ENCODE data around the gene CCDC159.
"Not testable (repeated sequence)": the region's sequence is repeated elsewhere in the genome, so short reads cannot be mapped to it uniquely, and the experiment has no call there.

CCDC159 gene

DNA sequence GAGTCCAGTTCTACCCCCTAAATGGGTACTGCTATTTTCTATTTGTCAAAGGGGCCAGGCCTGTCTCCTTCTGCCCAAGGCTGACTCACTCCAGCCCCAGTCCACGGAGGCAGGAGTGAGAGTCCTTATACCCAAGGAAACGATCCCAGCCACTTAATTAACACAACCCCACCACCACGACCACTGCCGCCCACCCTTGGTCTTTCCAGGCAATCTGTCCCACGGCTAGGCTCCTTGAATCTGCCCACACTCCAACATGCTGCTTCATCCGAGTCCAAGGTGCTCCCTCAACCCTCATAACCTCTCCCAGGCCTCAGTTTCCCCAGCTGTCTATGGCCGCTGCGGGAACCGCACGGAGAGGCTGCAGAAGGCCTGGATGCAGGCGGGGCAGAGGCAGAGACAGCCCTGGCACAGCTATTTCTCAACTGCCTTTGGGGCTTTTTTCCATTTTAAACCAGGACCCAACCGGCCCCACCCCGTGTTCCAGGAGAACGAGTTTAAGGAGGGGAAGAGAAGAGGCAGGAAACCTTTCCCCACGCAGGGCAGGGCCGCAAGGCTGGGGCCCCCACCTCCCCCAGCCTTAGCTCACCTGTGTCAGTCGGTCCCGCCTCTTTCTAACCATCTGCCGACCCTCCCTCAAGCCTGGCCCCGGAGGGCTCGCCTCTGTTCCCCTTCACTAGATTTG lies 7.6 kb upstream of the CCDC159 start:
- no peak for DNase-seq

DNA sequence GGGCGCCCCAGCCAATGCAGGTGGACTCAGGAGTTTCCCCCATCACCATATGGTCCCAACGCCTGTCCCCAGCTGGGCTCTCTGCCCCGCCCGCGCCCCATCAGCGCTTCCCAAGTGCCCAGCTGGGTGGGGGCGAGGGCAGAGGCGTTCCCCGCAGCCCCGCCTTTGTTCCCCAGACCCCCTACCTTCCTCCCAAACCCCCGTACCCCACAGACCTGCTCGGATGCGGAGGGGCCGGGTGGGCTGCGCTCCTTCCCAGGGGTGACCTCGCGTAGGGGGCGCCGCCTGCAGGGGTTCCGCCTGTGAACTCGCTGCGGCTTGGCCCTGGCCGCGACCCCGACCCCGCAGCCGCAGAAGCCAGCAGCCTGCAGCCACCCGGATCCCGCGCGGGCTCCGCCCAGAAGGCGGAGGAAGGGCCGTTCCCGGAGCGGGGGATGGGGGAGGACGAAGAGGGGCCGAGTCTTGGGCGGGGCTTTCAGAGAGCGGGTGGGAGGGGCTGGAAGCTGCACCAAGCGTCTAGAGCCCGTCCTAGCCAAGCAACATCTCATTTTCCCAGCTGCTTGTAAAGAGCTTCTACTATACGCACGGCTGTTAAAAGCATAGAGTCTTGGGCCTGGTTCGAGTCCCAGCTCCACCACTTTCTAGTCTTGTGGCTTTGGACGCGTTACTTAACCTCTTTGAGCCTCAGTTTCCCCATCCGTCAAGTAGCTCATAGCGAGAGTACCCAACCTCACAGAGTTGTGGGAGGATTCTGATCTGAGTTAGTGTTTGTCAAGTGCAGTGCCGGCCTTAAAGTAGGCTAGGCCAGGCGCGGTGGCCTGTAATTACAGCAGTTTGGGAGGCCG lies 6.8 kb upstream of the CCDC159 start, which contains the start of gene RAB3D:
TSS of gene RAB3D (minus strand) at position 404 of the 845 bp plus-strand sequence. CDS start 2,258 bp downstream, outside the sequence.
- DNase-seq, result peak; percentile 73

DNA sequence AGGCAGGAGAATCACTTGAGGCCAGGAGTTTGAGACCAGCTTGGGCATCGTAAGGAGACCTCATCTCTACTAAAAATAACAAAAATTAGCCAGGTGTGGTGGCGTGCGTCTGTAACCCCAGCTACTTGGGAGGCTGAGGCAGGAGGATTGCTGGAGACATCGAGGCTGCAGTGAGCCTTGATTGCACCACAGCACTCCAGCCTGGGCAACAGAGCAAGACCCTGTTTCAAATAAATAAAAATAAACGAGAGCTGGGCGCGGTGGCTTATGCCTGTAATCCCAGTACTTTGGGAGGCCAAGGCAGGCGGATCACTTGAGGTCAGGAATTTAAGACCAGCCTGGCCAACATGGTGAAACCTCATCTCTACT lies 6.2 kb upstream of the CCDC159 start:
- not testable (repeated sequence) for DNase-seq

DNA sequence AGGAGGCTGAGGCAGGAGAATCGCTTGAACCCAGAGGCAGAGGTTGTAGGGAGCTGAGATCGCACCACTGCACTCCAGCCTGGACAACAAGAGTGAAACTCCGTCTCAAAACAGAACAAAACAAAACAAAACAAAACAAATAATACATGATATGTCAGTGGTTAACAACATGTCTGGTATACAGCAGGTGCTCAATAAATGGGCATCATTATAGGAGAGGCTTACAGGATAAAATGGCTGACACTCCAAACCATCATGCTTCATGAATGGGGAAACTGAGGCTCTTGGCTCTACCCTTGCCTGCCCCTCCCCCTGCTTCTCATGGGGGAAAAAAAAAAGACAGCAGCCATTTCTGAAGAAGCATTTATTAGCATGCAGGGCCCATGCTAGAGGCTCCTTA lies 3.9 kb upstream of the CCDC159 start:
- DNase-seq, result no peak

DNA sequence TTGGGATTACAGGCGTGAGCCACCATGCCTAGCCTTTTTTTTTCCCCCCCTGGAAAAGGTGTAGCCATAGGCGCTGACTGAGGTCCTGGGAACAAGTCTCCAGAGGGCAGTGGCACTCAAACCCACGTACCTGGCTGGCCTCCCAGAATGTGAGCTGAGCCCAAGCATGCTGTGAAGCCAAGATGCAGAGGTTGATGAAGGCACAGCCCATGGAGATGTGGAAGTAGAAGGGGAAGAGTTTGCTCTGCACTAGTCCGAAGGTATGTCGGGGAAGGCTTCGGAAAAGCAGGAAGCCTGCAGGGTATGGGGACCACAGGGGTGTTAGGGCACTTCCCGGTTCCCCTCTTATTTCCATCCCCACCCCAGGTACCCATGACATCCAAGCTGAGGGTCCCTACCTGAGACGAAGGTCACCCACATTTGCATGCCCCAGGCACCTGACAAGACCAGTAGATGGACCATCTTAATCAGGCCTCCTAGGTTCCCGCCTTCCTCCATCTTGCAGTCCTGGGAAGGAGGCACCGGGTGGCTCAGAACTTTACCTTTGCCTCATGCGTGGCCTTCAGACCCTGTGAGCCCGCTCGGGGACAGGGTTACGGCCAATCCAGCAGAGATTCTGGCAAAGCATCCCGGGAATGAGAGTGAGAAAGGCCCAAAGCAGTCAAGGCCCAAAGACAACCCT lies 1.1 kb upstream of the CCDC159 start:
- DNase-seq, result no peak

DNA sequence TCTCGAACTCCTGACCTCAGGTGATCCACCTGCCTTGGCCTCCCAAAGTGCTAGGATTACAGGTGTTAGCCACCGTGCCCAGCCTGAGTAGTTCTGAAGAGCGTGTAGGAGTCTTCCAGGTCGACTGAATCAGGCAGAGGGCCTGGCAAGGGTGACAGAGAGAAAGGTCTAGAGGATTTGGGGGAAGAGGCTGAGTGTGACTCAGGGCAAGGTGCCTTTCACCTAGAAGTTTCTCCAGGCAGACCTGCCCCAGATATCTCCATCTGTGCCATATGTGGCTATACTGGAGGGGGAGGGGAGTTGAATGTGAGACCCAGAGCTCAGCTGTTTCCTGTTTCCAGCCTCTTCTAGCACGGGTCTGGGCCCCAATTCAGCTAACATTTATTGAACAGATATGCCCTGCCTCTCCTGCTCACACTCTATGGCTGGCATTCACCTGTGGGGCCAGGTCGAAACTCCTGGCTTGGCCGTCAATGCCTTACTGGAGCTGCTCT lies 1.3 kb downstream of the CCDC159 start:
- no peak for DNase-seq

DNA sequence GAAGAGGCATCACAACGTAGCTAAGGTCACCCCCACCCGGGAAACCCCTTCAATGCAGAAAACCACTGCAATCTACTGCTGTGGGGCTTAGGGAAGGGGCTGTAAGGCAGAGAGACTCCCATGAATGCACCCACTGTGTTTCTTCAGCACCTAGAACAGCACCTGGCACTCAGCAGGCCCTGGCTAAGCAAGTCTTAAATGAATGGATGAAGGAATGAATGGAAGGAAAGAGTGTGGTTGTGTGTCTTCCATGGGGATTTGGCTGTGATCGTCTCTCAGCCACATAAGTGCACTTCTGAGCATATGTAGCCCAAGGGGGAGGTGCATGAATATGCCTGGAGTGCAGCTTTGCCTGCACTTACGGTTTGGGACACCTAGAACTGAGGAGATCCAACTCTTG lies 2.9 kb downstream of the CCDC159 start:
- no peak for DNase-seq

DNA sequence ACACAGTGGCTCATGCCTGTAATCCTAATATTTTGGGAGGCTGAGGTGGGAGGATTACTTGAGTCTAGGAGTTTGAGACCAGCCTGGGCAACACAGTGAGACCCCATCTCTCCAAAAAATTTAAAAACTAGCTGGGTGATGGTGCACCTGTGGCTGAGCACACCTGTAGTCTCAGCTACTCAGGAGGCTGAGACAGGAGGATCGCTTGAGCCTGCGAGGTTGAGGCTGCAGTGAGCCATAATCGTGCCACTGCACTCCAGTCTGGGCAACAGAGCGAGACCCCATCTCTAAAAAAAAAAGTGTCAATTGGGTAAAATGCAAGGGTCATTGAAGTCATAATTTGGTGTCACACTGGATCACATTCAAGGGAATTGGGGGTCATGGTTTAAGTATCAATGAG lies 7.8 kb downstream of the CCDC159 start:
- not testable (repeated sequence) for DNase-seq

DNA sequence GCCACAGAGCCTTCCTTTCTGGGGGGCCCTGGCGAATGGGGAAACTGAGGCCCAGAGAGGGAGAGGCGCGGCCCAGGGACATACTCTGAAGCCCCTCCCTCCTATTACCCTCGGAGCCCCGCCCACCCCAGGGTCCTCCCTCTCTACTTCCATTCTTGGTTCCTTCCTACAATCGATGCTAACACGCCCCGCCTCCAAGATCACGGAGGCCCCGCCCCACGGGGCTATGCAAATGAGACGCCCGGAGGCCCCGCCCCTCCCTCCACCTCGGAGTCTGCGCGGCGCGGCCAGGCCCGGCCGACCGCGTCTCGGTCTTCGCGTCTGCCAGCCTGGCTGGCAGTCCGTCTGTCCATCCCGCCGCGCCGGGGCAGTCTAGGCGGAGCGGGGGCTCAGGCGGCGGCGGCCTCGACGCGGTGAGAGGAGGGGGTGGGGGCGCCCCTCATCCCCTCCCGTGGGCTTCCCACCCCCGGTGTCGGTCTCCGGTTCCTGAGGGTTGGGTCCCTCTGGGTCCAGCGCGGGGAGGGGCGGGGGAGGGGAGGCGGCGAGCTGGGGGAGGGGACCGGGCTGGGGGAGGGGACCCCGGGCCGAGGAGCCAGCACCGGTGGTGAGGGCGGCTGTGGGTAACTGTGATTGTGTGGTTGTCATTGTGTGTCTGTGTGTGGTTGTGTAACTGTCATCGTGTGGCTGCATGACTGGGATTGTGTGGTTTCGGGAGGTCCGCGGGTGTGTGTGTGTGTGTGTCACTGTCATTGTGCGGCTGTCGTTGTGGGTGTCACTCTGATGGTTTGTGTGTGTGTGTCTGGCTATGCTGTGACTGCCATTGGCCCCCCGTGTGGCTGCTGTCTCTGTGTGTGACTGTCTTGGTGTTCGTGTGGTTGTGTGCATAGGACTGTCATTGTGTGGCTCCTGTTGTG lies 9.1 kb downstream of the CCDC159 start, which contains the start of gene PLPPR2:
TSS of gene PLPPR2 (plus strand) at position 273 of the 914 bp plus-strand sequence. CDS start 2,242 bp downstream, outside the sequence.
- peak; percentile 75 for DNase-seq

DNA sequence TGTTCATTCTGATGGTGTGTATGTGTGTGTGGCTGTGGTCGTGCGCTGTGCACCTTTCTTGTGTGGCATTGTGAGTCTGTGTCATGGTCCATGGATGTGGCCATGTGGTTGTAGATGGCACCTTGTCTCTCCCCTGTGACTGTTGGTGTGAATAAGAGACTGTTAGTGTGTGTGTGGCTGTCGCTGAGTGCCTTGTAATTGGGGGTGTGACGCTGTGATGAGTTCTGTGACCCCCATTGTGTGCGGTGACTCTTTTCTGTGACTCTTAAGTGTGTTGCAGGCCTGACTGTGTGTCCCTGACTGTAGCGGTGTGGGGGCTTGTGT lies 9.7 kb downstream of the CCDC159 start:
- no peak for DNase-seq

DNA sequence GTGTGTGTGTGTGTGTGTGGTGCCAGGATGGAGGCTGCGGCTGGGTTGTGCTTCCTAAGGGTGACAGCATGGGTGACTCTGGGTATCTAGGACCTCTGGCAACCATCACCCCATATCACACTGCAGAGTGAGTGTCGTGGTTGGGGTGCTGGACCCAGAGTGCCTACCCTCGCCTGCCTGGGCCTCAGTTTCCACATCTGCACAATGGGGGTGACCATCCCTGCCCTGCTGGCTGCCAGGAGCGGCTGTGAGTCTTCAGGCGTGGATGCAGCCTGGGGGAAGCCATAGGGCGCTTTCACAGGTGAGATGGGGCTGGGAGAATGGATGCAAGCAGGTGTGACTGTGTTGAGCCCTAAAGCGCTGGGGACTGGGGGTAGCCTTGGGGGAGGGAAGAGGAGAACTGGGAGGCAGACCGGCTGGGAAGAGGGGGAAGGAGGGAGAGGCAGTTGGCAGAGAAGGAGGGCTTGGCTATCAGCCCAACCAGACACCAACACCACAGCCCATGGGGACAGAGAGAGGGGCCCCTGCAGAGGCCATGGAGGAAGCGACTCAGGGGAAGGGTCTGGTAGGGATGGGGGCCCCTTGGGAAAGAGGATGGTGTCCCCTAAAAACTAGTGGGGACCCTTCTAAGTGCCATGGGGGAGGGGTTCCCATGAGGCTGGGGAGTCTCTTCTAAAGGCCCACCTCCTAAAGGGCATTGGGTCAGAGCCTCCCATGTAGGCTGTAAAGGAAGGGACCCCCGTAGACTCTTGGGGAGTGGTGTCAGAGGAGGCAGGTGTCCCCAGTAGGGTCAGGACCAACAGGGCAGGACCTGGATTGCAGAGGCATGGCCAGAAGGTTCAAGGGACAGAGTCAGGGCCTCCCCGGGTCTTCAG lies 10.6 kb downstream of the CCDC159 start:
- DNase-seq, result no peak

DNA sequence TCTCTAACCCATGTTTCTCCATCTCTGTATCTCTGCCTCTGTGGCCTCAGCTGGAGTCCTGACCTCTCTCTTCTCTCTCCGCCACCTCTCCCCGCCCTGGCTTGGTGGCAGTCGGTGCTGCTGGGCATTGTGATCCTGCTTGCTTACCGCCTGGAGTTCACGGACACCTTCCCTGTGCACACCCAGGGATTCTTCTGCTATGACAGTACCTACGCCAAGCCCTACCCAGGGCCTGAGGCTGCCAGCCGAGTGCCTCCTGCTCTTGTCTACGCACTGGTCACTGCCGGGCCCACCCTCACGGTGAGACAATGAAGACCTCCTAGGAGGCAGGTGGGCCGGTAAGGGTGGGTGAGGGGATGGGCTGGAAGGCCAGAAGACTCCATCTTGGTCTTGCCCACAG lies 13.1 kb downstream of the CCDC159 start:
- no peak for DNase-seq

DNA sequence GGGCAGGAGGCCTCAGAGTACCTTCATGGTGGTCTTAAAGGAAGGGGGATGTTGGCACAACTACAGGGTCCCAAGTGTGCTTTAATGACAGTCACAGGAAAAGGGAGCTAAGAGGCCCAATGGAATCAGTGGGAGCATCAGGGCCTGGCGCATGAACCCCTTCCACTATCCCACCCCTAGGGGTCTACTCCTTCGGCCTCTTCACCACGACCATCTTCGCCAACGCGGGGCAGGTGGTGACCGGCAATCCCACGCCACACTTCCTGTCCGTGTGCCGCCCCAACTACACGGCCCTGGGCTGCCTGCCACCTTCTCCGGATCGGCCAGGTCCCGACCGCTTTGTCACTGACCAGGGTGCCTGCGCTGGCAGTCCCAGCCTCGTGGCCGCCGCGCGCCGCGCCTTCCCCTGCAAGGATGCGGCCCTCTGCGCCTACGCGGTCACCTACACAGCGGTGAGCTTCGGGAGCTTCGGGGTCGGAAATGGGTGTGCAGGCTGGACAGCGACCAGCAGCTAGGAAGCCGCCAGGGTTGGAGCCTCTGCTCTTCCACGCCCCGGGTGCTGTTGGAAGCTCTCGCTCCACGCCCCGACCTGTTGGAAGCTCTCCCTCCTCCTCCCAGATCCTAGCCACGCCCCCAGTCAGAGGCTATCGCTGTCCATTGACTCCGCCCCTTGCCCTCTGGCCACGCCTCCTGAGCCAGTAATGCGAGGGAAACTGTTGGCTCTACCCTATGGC lies 14.9 kb downstream of the CCDC159 start:
- DNase-seq, result no peak

DNA sequence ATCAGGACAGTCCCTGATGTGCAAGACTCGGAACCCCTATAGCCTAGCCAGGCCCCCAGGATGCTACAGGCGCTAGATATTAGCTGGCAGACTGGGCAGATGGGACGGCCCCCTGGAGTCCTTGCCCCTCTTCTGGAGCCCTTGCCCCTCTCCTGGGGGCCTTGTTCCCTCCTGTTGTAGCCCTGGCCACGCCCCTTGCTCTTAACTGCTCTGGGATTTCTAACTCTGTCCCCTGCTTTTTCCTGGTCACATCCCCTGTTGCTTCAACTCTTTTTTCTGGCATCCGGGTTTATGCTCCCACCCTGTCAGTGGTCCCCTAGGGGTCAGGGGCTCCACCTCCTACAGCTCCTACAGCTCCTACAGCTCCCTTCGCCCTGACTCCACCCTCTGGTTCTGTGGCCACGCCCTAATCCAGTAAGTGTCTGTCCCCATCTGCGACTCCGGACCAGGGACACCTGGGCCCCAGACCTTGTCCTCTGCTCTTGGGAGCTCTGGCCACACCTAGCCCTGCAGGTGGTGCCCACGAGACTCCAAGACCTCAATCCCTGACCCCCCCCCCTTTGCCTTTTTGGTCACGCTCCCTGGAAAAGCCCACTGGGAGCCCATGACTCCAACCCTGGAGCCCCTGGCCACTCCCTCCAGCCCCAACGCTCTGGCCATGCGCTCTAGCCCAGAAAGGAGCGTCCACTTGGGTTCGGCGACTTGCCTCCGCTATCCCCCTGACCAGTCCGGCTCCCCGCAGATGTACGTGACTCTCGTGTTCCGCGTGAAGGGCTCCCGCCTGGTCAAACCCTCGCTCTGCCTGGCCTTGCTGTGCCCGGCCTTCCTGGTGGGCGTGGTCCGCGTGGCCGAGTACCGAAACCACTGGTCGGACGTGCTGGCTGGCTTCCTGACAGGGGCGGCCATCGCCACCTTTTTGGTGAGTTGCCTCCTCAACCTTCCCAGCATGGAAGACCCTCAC lies 15.7 kb downstream of the CCDC159 start:
- no peak for DNase-seq

DNA sequence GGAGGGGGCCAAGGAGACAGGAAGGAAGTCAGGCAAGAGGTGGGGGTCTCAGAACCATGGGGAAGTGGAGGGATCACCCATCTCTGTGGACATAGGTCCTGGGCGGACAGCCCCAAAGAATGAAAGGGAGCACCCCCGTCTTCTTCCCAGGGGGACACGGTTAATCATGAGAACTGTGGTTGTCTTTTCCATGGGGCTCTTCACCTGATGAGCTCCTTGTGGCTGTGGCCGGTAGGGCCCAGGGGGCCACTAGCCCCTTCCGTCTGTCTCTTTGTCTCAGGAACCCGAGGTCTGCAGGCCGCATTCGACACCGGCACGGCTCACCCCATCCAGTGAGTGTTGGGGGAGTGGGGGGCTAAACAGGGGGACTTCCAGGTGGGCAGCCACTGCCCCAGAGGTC lies 17.6 kb downstream of the CCDC159 start:
- DNase-seq, result no peak

DNA sequence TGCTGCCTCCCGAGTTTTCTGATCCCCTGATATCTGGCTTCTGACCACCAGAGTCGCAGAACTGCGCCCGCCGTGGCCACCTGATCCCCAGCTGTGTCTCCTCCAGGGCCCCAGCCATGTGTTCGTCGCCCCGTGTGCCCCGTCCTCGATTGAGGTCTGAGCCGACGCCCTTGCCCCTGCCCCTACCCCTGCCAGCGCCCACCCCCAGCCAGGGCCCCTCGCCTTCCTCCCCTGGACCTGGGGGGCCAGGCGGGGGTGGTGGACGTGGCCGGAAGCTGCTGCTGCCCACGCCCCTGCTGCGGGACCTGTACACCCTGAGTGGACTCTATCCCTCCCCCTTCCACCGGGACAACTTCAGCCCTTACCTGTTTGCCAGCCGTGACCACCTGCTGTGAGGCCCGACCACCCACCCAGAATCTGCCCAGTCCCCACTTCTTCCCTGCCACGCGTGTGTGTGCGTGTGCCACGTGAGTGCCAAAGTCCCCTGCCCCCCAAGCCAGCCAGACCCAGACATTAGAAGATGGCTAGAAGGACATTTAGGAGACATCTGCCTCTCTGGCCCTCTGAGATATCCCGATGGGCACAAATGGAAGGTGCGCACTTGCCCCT lies 18.1 kb downstream of the CCDC159 start:
- no peak for DNase-seq

DNA sequence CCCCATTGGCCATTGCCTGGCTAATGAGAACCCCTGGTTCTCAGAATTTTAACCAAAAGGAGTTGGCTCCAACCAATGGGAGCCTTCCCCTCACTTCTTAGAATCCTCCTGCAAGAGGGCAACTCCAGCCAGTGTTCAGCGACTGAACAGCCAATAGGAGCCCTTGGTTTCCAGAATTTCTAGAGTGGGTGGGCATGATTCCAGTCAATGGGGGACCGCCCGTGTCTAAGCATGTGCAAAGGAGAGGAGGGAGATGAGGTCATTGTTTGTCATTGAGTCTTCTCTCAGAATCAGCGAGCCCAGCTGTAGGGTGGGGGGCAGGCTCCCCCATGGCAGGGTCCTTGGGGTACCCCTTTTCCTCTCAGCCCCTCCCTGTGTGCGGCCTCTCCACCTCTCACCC lies 18.6 kb downstream of the CCDC159 start:
- no peak for DNase-seq

DNA sequence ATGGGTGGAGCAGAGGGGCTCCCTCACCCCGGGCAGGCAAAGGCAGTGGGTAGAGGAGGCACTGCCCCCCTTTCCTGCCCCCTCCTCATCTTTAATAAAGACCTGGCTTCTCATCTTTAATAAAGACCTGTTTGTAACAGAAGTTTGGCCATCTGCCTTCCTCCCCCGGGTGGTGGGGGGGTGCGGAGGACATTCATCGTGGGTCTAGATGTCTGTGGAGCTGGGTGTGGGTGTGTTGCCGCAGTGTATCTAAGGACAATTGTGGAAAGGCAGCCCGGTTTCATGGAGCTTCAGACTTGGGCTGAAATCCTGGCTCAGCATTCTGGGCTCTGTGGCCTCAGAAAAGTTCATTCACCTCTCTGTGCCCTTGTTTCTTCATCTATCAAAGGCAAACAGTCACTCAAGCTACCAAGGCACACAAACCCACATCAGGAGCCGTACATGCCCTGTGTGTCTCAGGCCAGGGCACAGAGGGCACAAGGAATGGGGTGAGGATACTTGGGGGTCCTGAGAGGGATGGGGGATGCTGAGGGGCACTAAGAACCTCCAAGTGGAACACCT lies 19.3 kb downstream of the CCDC159 start:
- DNase-seq, result no peak

DNA sequence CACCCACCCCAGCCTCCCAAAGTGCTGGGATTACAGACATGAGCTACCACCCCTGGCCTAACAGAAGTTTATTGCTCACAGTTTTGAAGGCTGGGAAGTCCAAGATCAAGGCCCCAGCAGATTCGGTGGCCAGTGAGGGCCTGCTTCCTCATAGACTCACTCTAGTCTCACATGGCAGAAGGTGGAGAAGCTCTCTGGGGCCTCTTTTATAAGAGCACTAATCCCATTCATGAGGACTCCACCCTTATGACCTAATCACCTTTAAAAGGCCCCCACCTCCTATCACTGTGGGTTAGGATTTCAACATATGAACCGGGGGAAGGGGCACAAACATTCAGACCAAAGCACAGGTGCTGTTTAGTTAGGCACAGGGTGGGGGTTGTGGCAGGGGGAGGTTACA lies 21.2 kb downstream of the CCDC159 start:
- no peak for DNase-seq
